ENCODE data around the gene TTC29.
"Not testable (repeated sequence)": the region's sequence is repeated elsewhere in the genome, so short reads cannot be mapped to it uniquely, and the experiment has no call there.

The TTC29 gene

GRCh38 chr4:146834263-146835034 lies 111.2 kb downstream of the TTC29 start:
- Histone ChIP-seq H3K4me1 (ENCODE audit: control insufficient read depth in 5 of 5, insufficient read depth in 5 of 5, low read length in 5 of 5) (no peaks in the 10 kb centered on the region), H3K27ac (ENCODE audit: low read depth, low read length) (no peak overlapping the region), H3K9ac (ENCODE audit: low read length in 5 of 5) (no peak overlapping the region), H3K9me3 (ENCODE audit: control insufficient read depth in 5 of 5, low read length in 5 of 5) (no peaks in the 10 kb centered on the region), H3K36me3 (ENCODE audit: control insufficient read depth in 5 of 5, insufficient read depth in 5 of 5, low read length in 5 of 5) (no peaks in the 10 kb centered on the region), H3K4me3 (ENCODE audit: low read depth in 1 of 5, low read length in 5 of 5) (no peak overlapping the region), H3K27me3 (ENCODE audit: control insufficient read depth in 5 of 5, insufficient read depth in 4 of 5, low read length in 5 of 5) (peaks cover 0 to 2% (median 0%) of the 10 kb centered on the region in 5 donors)

- Histone ChIP-seq H3K4me1 (ENCODE audit: control insufficient read depth in 5 of 5, insufficient read depth in 5 of 5, low read length in 5 of 5) (no peaks in the 10 kb centered on the region), H3K9ac (ENCODE audit: low read length in 5 of 5) (no peak overlapping the region), H3K9me3 (ENCODE audit: control insufficient read depth in 5 of 5, low read length in 5 of 5) (no peaks in the 10 kb centered on the region), H3K27me3 (ENCODE audit: control insufficient read depth in 5 of 5, insufficient read depth in 4 of 5, low read length in 5 of 5) (peaks cover 0 to 2% (median 0%) of the 10 kb centered on the region in 5 donors), H3K27ac (ENCODE audit: low read depth, low read length) (no peak overlapping the region), H3K36me3 (ENCODE audit: control insufficient read depth in 5 of 5, insufficient read depth in 5 of 5, low read length in 5 of 5) (no peaks in the 10 kb centered on the region), H3K4me3 (ENCODE audit: low read depth in 1 of 5, low read length in 5 of 5) (no peak overlapping the region)
Observed at GRCh38 chr4:146833530-146833929, 112.1 kb downstream of the TTC29 start.

GRCh38 chr4:146822980-146823379 lies 122.7 kb downstream of the TTC29 start:
- not testable (repeated sequence) for H3K9me3 ChIP-seq (ENCODE audit: control insufficient read depth in 5 of 5, low read length in 5 of 5); H3K4me3 ChIP-seq (ENCODE audit: low read depth in 1 of 5, low read length in 5 of 5); H3K27ac ChIP-seq (ENCODE audit: low read depth, low read length); H3K9ac ChIP-seq (ENCODE audit: low read length in 5 of 5); H3K4me1 ChIP-seq (ENCODE audit: control insufficient read depth in 5 of 5, insufficient read depth in 5 of 5, low read length in 5 of 5); H3K27me3 ChIP-seq (ENCODE audit: control insufficient read depth in 5 of 5, insufficient read depth in 4 of 5, low read length in 5 of 5); H3K36me3 ChIP-seq (ENCODE audit: control insufficient read depth in 5 of 5, insufficient read depth in 5 of 5, low read length in 5 of 5)

- Histone ChIP-seq H3K36me3 (ENCODE audit: control insufficient read depth in 5 of 5, insufficient read depth in 5 of 5, low read length in 5 of 5) (no peaks in the 10 kb centered on the region), H3K9me3 (ENCODE audit: control insufficient read depth in 5 of 5, low read length in 5 of 5) (no peaks in the 10 kb centered on the region), H3K4me3 (ENCODE audit: low read depth in 1 of 5, low read length in 5 of 5) (no peak overlapping the region)
Observed at GRCh38 chr4:146814750-146815149, 130.9 kb downstream of the TTC29 start.

GRCh38 chr4:146795711-146796110 lies 150.0 kb downstream of the TTC29 start:
- no peaks in the 10 kb centered on the region for H3K36me3 ChIP-seq (ENCODE audit: control insufficient read depth in 5 of 5, insufficient read depth in 5 of 5, low read length in 5 of 5)
- H3K27me3 ChIP-seq (ENCODE audit: control insufficient read depth in 5 of 5, insufficient read depth in 4 of 5, low read length in 5 of 5), result no peaks in the 10 kb centered on the region
- no peak overlapping the region for H3K27ac ChIP-seq (ENCODE audit: low read depth, low read length)

More at GRCh38 chr4:146814750-146815149, 130.9 kb downstream of the TTC29 start:
- Histone ChIP-seq H3K9ac (ENCODE audit: low read length in 5 of 5) (no peak overlapping the region), H3K4me1 (ENCODE audit: control insufficient read depth in 5 of 5, insufficient read depth in 5 of 5, low read length in 5 of 5) (no peaks in the 10 kb centered on the region), H3K27me3 (ENCODE audit: control insufficient read depth in 5 of 5, insufficient read depth in 4 of 5, low read length in 5 of 5) (no peaks in the 10 kb centered on the region), H3K27ac (ENCODE audit: low read depth, low read length) (no peak overlapping the region)

GRCh38 chr4:146793727-146794126 lies 151.9 kb downstream of the TTC29 start:
- Histone ChIP-seq H3K9ac (ENCODE audit: low read length in 5 of 5) (no peak overlapping the region), H3K4me3 (ENCODE audit: low read depth in 1 of 5, low read length in 5 of 5) (no peak overlapping the region), H3K27ac (ENCODE audit: low read depth, low read length) (no peak overlapping the region), H3K4me1 (ENCODE audit: control insufficient read depth in 5 of 5, insufficient read depth in 5 of 5, low read length in 5 of 5) (no peaks in the 10 kb centered on the region), H3K36me3 (ENCODE audit: control insufficient read depth in 5 of 5, insufficient read depth in 5 of 5, low read length in 5 of 5) (no peaks in the 10 kb centered on the region), H3K9me3 (ENCODE audit: control insufficient read depth in 5 of 5, low read length in 5 of 5) (peaks cover 0 to 3% (median 0%) of the 10 kb centered on the region in 5 donors), H3K27me3 (ENCODE audit: control insufficient read depth in 5 of 5, insufficient read depth in 4 of 5, low read length in 5 of 5) (no peaks in the 10 kb centered on the region)

More at GRCh38 chr4:146795711-146796110, 150.0 kb downstream of the TTC29 start:
- Histone ChIP-seq H3K4me1 (ENCODE audit: control insufficient read depth in 5 of 5, insufficient read depth in 5 of 5, low read length in 5 of 5) (no peaks in the 10 kb centered on the region), H3K9me3 (ENCODE audit: control insufficient read depth in 5 of 5, low read length in 5 of 5) (peaks cover 0 to 3% (median 0%) of the 10 kb centered on the region in 5 donors), H3K4me3 (ENCODE audit: low read depth in 1 of 5, low read length in 5 of 5) (no peak overlapping the region), H3K9ac (ENCODE audit: low read length in 5 of 5) (no peak overlapping the region)

- Histone ChIP-seq H3K27ac (ENCODE audit: low read depth, low read length) (no peak overlapping the region), H3K9ac (ENCODE audit: low read length in 5 of 5) (no peak overlapping the region), H3K4me1 (ENCODE audit: control insufficient read depth in 5 of 5, insufficient read depth in 5 of 5, low read length in 5 of 5) (no peaks in the 10 kb centered on the region), H3K4me3 (ENCODE audit: low read depth in 1 of 5, low read length in 5 of 5) (no peak overlapping the region), H3K36me3 (ENCODE audit: control insufficient read depth in 5 of 5, insufficient read depth in 5 of 5, low read length in 5 of 5) (no peaks in the 10 kb centered on the region), H3K9me3 (ENCODE audit: control insufficient read depth in 5 of 5, low read length in 5 of 5) (peaks cover 0 to 3% (median 0%) of the 10 kb centered on the region in 5 donors), H3K27me3 (ENCODE audit: control insufficient read depth in 5 of 5, insufficient read depth in 4 of 5, low read length in 5 of 5) (no peaks in the 10 kb centered on the region)
Observed at GRCh38 chr4:146791439-146791838, 154.2 kb downstream of the TTC29 start.

GRCh38 chr4:146790515-146790914 lies 155.1 kb downstream of the TTC29 start:
- H3K36me3 ChIP-seq (ENCODE audit: control insufficient read depth in 5 of 5, insufficient read depth in 5 of 5, low read length in 5 of 5), result no peaks in the 10 kb centered on the region
- H3K27me3 ChIP-seq (ENCODE audit: control insufficient read depth in 5 of 5, insufficient read depth in 4 of 5, low read length in 5 of 5), result no peaks in the 10 kb centered on the region
- H3K4me1 ChIP-seq (ENCODE audit: control insufficient read depth in 5 of 5, insufficient read depth in 5 of 5, low read length in 5 of 5), result no peaks in the 10 kb centered on the region

GRCh38 chr4:146787731-146788130 lies 157.9 kb downstream of the TTC29 start:
- Histone ChIP-seq H3K9me3 (ENCODE audit: control insufficient read depth in 5 of 5, low read length in 5 of 5) (peaks cover 0 to 3% (median 0%) of the 10 kb centered on the region in 5 donors), H3K4me3 (ENCODE audit: low read depth in 1 of 5, low read length in 5 of 5) (no peak overlapping the region), H3K4me1 (ENCODE audit: control insufficient read depth in 5 of 5, insufficient read depth in 5 of 5, low read length in 5 of 5) (no peaks in the 10 kb centered on the region), H3K27ac (ENCODE audit: low read depth, low read length) (no peak overlapping the region), H3K27me3 (ENCODE audit: control insufficient read depth in 5 of 5, insufficient read depth in 4 of 5, low read length in 5 of 5) (no peaks in the 10 kb centered on the region), H3K36me3 (ENCODE audit: control insufficient read depth in 5 of 5, insufficient read depth in 5 of 5, low read length in 5 of 5) (no peaks in the 10 kb centered on the region), H3K9ac (ENCODE audit: low read length in 5 of 5) (no peak overlapping the region)

More at GRCh38 chr4:146790515-146790914, 155.1 kb downstream of the TTC29 start:
- Histone ChIP-seq H3K9me3 (ENCODE audit: control insufficient read depth in 5 of 5, low read length in 5 of 5) (peaks cover 0 to 3% (median 0%) of the 10 kb centered on the region in 5 donors), H3K9ac (ENCODE audit: low read length in 5 of 5) (no peak overlapping the region), H3K27ac (ENCODE audit: low read depth, low read length) (no peak overlapping the region), H3K4me3 (ENCODE audit: low read depth in 1 of 5, low read length in 5 of 5) (no peak overlapping the region)

- Histone ChIP-seq H3K27ac (ENCODE audit: low read depth, low read length) (no peak overlapping the region), H3K4me1 (ENCODE audit: control insufficient read depth in 5 of 5, insufficient read depth in 5 of 5, low read length in 5 of 5) (no peaks in the 10 kb centered on the region), H3K27me3 (ENCODE audit: control insufficient read depth in 5 of 5, insufficient read depth in 4 of 5, low read length in 5 of 5) (no peaks in the 10 kb centered on the region), H3K9ac (ENCODE audit: low read length in 5 of 5) (no peak overlapping the region), H3K9me3 (ENCODE audit: control insufficient read depth in 5 of 5, low read length in 5 of 5) (peaks cover 0 to 7% (median 0%) of the 10 kb centered on the region in 5 donors), H3K36me3 (ENCODE audit: control insufficient read depth in 5 of 5, insufficient read depth in 5 of 5, low read length in 5 of 5) (no peaks in the 10 kb centered on the region), H3K4me3 (ENCODE audit: low read depth in 1 of 5, low read length in 5 of 5) (no peak overlapping the region)
Observed at GRCh38 chr4:146776691-146777090, 169.0 kb downstream of the TTC29 start.
